Progenitor cell of endocrine pancreas (in vitro differentiated cells): Measurements from ENCODE around the gene FNDC11. TPM values are rescaled to one million over a fixed set of nuclear protein-coding genes. Genes with fewer than 3 reads are reported as not detected.

Experiments used
- DNase-seq: peaks from one replicate; pipeline ENCODE4 v3.0.0; 2021; ENCODE audit warnings: low spot score; ENCODE audit not compliant: unreplicated experiment
- H3K27ac Mint-ChIP-seq: 2 replicates; pipeline ENCODE4 v1.8.0; 2021; ENCODE audit warnings: mild to moderate bottlenecking, moderate library complexity, mixed read lengths
- H3K27me3 Mint-ChIP-seq: 2 replicates; pipeline ENCODE4 v1.8.0; 2021; ENCODE audit warnings: mixed read lengths
- H3K36me3 Mint-ChIP-seq: 2 replicates; pipeline ENCODE4 v1.8.0; 2022; ENCODE audit warnings: mixed read lengths; ENCODE audit not compliant: insufficient read depth
- H3K4me1 Mint-ChIP-seq: 2 replicates; pipeline ENCODE4 v1.8.0; 2021; ENCODE audit warnings: low read depth, mixed read lengths
- H3K4me3 Mint-ChIP-seq: 2 replicates; pipeline ENCODE4 v1.8.0; 2021; ENCODE audit warnings: low read depth, mild to moderate bottlenecking, moderate library complexity, mixed read lengths
- H3K9me3 Mint-ChIP-seq: 2 replicates; pipeline ENCODE4 v1.8.0; 2021; ENCODE audit warnings: low read depth, mixed read lengths
- CTCF ChIP-seq: fragments of 200-600 bp; sonication (generic); IDR thresholded peaks from one replicate; pipeline ENCODE4 v1.5.0; 2021; ENCODE audit warnings: antibody characterized with exemption, mild to moderate bottlenecking; ENCODE audit not compliant: unreplicated experiment
- total RNA-seq: library from RNA; stranded (reverse); gene quantifications from 2 replicates; pipeline ENCODE4 v1.2.1, GENCODE V29; 2021

The FNDC11 gene
- total RNA-seq, 1 donor from 2014 or later = 1.9 TPM

- H3K36me3 Mint-ChIP-seq = peaks cover 3% of the 10 kb centered on the region
- no peak overlapping the region for H3K4me3 Mint-ChIP-seq
- no peak overlapping the region for H3K27ac Mint-ChIP-seq
- H3K27me3 Mint-ChIP-seq = no peaks in the 10 kb centered on the region
- no peaks in the 10 kb centered on the region for H3K4me1 Mint-ChIP-seq
- no peaks in the 10 kb centered on the region for H3K9me3 Mint-ChIP-seq
- DNase-seq = no peak
- no peak for TF ChIP-seq CTCF
Observed at GRCh38 chr20:63563225-63563935, 9.4 kb downstream of the FNDC11 start.

- DNase-seq = no peak
- Mint-ChIP-seq H3K27me3 (no peaks in the 10 kb centered on the region), H3K4me1 (no peaks in the 10 kb centered on the region), H3K27ac (no peak overlapping the region), H3K36me3 (peaks cover 3% of the 10 kb centered on the region), H3K9me3 (no peaks in the 10 kb centered on the region), H3K4me3 (no peak overlapping the region)
- TF ChIP-seq CTCF = no peak
Observed at GRCh38 chr20:63564036-63564810, 10.3 kb downstream of the FNDC11 start.

- Mint-ChIP-seq H3K4me1 (no peaks in the 10 kb centered on the region), H3K36me3 (peaks cover 3% of the 10 kb centered on the region), H3K9me3 (no peaks in the 10 kb centered on the region), H3K27me3 (no peaks in the 10 kb centered on the region), H3K27ac (no peak overlapping the region), H3K4me3 (no peak overlapping the region)
- DNase-seq = no peak
- TF ChIP-seq CTCF = no peak
Observed at GRCh38 chr20:63565021-63565698, 11.2 kb downstream of the FNDC11 start.

- Mint-ChIP-seq H3K27me3 (no peaks in the 10 kb centered on the region), H3K4me3 (no peak overlapping the region), H3K36me3 (no peaks in the 10 kb centered on the region), H3K27ac (no peak overlapping the region), H3K9me3 (no peaks in the 10 kb centered on the region), H3K4me1 (no peaks in the 10 kb centered on the region)
- TF ChIP-seq CTCF = no peak
- DNase-seq = no peak
Observed at GRCh38 chr20:63565699-63566335, 11.9 kb downstream of the FNDC11 start.
